HEK293 (cell line): Measurements from ENCODE around the gene OR51G1.

ENCODE experiments used
- CTCF ChIA-PET: fragments of 350-600 bp; formaldehyde crosslinking; extraction: SDS; loops from one replicate; lab custom pipeline; 2021; ENCODE audit warnings: antibody characterized with exemption; lab: Yijun Ruan, JAX
- POLR2A ChIA-PET: fragments of 300-600 bp; formaldehyde crosslinking; extraction: SDS; loops from one replicate; lab custom pipeline; 2020; ENCODE audit warnings: antibody characterized with exemption, inconsistent platforms; lab: Yijun Ruan, JAX
- H3K27ac ChIP-seq: fragments of 200-500 bp; sonication (Bioruptor generic); 2 replicates; pipeline ENCODE4 v1.5.1; 2014; ENCODE audit warnings: low read depth, low read length, control low read depth, inconsistent platforms; ENCODE audit errors: extremely low read depth
- H3K36me3 ChIP-seq, 2 experiments: fragments of 200-500 bp in 1 of 2; sonication (Bioruptor generic) in 1 of 2; 1 replicate in 1 of 2; 2 replicates in 1 of 2; pipeline ENCODE4 v1.5.1; 2014 to 2017; ENCODE audit warnings: inconsistent platforms in 2 of 2, low read length in 2 of 2; ENCODE audit not compliant: control insufficient read depth in 2 of 2, insufficient read depth in 1 of 2
- H3K4me1 ChIP-seq: fragments of 200-500 bp; sonication (Bioruptor generic); 2 replicates; pipeline ENCODE4 v1.5.1; 2014; ENCODE audit warnings: mild to moderate bottlenecking, low read length, inconsistent platforms; ENCODE audit not compliant: control insufficient read depth, insufficient read depth
- H3K4me3 ChIP-seq: 2 replicates; pipeline ENCODE4 v1.5.1; 2011; ENCODE audit warnings: low read depth, mild to moderate bottlenecking, control low read depth, low read length, moderate library complexity
- H3K9me3 ChIP-seq: fragments of 200-500 bp; sonication (Bioruptor generic); 2 replicates; pipeline ENCODE4 v1.5.1; 2014; ENCODE audit warnings: low read depth, low read length, inconsistent platforms; ENCODE audit not compliant: control insufficient read depth, insufficient read depth
- FEZF1 ChIP-seq: fragments of 450-650 bp; formaldehyde crosslinking; IDR thresholded peaks from 2 replicates; pipeline ENCODE4 v1.5.1; 2016; ENCODE audit warnings: missing biosample characterization, missing genetic modification characterization
- GLI2 ChIP-seq: fragments of 450-650 bp; formaldehyde crosslinking; IDR thresholded peaks from 2 replicates; pipeline ENCODE4; 2017; ENCODE audit warnings: missing biosample characterization, missing genetic modification characterization, low read depth, borderline replicate concordance
- PRDM2 ChIP-seq: fragments of 450-650 bp; formaldehyde crosslinking; IDR thresholded peaks from 2 replicates; pipeline ENCODE4 v1.5.1; 2016; ENCODE audit warnings: missing biosample characterization, missing genetic modification characterization, borderline replicate concordance
- SETDB1 ChIP-seq: IDR thresholded peaks from one replicate; pipeline ENCODE4 v1.6.1; 2017; ENCODE audit warnings: mild to moderate bottlenecking, low read length, moderate library complexity, mixed read lengths; ENCODE audit not compliant: insufficient read length
- ZBTB1 ChIP-seq: fragments of 450-650 bp; formaldehyde crosslinking; IDR thresholded peaks from 2 replicates; pipeline ENCODE4 v1.5.1; 2016; ENCODE audit warnings: missing biosample characterization, missing genetic modification characterization
- ZBTB26 ChIP-seq: fragments of 450-650 bp; formaldehyde crosslinking; optimal IDR thresholded peaks from 2 replicates; pipeline ENCODE3; 2016; ENCODE audit warnings: missing biosample characterization, mild to moderate bottlenecking, missing genetic modification characterization
- ZBTB8A ChIP-seq: fragments of 450-650 bp; formaldehyde crosslinking; IDR thresholded peaks from 2 replicates; pipeline ENCODE4 v1.5.1; 2016; ENCODE audit warnings: missing biosample characterization, missing genetic modification characterization
- ZNF280C ChIP-seq: fragments of 450-650 bp; formaldehyde crosslinking; IDR thresholded peaks from 2 replicates; pipeline ENCODE4 v1.5.1; 2016; ENCODE audit warnings: missing biosample characterization, missing genetic modification characterization
- ZNF510 ChIP-seq: fragments of 450-650 bp; formaldehyde crosslinking; IDR thresholded peaks from 2 replicates; pipeline ENCODE4 v1.5.1; 2018; ENCODE audit warnings: mild to moderate bottlenecking, missing genetic modification characterization, missing biosample characterization; ENCODE audit not compliant: insufficient replicate concordance
- ZNF624 ChIP-seq: fragments of 450-650 bp; formaldehyde crosslinking; IDR thresholded peaks from 2 replicates; pipeline ENCODE4 v1.5.1; 2017; ENCODE audit warnings: missing biosample characterization, missing genetic modification characterization
- ZNF654 ChIP-seq: fragments of 450-650 bp; formaldehyde crosslinking; IDR thresholded peaks from 2 replicates; pipeline ENCODE4 v1.5.1; 2016; ENCODE audit warnings: low read depth, missing biosample characterization, missing genetic modification characterization
- ZNF704 ChIP-seq: fragments of 450-650 bp; formaldehyde crosslinking; IDR thresholded peaks from 2 replicates; pipeline ENCODE4 v1.5.1; 2016; ENCODE audit warnings: missing biosample characterization, missing genetic modification characterization
- ZNF843 ChIP-seq: fragments of 450-650 bp; formaldehyde crosslinking; IDR thresholded peaks from 2 replicates; pipeline ENCODE4 v1.5.1; 2016; ENCODE audit warnings: missing biosample characterization, missing genetic modification characterization
- TF ChIP-seq, protein P1 (sequence below): fragments of 450-650 bp; formaldehyde crosslinking; IDR thresholded peaks from 2 replicates; pipeline ENCODE4 v1.5.1; 2016; ENCODE audit warnings: missing biosample characterization, missing genetic modification characterization
- TF ChIP-seq, protein P2 (sequence below): fragments of 450-650 bp; formaldehyde crosslinking; IDR thresholded peaks from 2 replicates; pipeline ENCODE4 v1.5.1; 2017; ENCODE audit warnings: missing biosample characterization, missing genetic modification characterization

The OR51G1 gene

GRCh38 chr11:4886186-4886585 lies 38.0 kb downstream of the OR51G1 start:
- Histone ChIP-seq H3K9me3 (no peaks in the 10 kb centered on the region), H3K36me3 (no peaks in the 10 kb centered on the region), H3K4me1 (no peaks in the 10 kb centered on the region), H3K4me3 (no peak overlapping the region), H3K27ac (no peak overlapping the region)
- POLR2A ChIA-PET = no interaction called here
- CTCF ChIA-PET = no interaction called here
- TF ChIP-seq ZNF624 (tag by site-specific recombination) (no peak), SETDB1 (no peak), FEZF1 (tag by site-specific recombination) (no peak), ZBTB26 (tag by site-specific recombination) (no peak), ZNF280C (tag by site-specific recombination) (no peak), GLI2 (tag by site-specific recombination) (no peak), ZBTB8A (tag by site-specific recombination) (no peak), PRDM2 (tag by site-specific recombination) (no peak), ZNF510 (tag by site-specific recombination) (no peak), ZNF704 (no peak), ZNF654 (tag by site-specific recombination) (no peak), ZBTB1 (tag by site-specific recombination) (no peak), ZNF843 (tag by site-specific recombination) (no peak)
- TF ChIP-seq, protein P1, sequence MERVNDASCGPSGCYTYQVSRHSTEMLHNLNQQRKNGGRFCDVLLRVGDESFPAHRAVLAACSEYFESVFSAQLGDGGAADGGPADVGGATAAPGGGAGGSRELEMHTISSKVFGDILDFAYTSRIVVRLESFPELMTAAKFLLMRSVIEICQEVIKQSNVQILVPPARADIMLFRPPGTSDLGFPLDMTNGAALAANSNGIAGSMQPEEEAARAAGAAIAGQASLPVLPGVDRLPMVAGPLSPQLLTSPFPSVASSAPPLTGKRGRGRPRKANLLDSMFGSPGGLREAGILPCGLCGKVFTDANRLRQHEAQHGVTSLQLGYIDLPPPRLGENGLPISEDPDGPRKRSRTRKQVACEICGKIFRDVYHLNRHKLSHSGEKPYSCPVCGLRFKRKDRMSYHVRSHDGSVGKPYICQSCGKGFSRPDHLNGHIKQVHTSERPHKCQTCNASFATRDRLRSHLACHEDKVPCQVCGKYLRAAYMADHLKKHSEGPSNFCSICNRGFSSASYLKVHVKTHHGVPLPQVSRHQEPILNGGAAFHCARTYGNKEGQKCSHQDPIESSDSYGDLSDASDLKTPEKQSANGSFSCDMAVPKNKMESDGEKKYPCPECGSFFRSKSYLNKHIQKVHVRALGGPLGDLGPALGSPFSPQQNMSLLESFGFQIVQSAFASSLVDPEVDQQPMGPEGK (tag by site-specific recombination) = no peak
- TF ChIP-seq, protein P2, sequence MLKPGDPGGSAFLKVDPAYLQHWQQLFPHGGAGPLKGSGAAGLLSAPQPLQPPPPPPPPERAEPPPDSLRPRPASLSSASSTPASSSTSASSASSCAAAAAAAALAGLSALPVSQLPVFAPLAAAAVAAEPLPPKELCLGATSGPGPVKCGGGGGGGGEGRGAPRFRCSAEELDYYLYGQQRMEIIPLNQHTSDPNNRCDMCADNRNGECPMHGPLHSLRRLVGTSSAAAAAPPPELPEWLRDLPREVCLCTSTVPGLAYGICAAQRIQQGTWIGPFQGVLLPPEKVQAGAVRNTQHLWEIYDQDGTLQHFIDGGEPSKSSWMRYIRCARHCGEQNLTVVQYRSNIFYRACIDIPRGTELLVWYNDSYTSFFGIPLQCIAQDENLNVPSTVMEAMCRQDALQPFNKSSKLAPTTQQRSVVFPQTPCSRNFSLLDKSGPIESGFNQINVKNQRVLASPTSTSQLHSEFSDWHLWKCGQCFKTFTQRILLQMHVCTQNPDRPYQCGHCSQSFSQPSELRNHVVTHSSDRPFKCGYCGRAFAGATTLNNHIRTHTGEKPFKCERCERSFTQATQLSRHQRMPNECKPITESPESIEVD (tag by site-specific recombination) = no peak
- TF ChIP-seq, all 188 proteins: peak for 0
